SKM-1 treated with dmso at 0.1 percent for 144 hours (cell line): Measurements from ENCODE around the gene PACRG.

Experiments
- DNase-seq: peaks from one replicate; lab custom pipeline; 2025; ENCODE audit not compliant: unreplicated experiment; lab: John Stamatoyannopoulos, UW

Gene PACRG

GRCh38 chr6:163261361-163261760 lies 533.6 kb downstream of the PACRG start:
- DNase-seq = no peak

GRCh38 chr6:163262080-163262479 lies 534.3 kb downstream of the PACRG start:
- no peak for DNase-seq

- no peak for DNase-seq
These were observed 535.4 kb downstream of the PACRG start for GRCh38 chr6:163263196-163263595.

GRCh38 chr6:163263998-163264661 lies 536.4 kb downstream of the PACRG start:
- DNase-seq = no peak

GRCh38 chr6:163264662-163265035 lies 536.9 kb downstream of the PACRG start:
- DNase-seq = no peak

- no peak for DNase-seq
These were observed 553.9 kb downstream of the PACRG start for GRCh38 chr6:163281634-163282033.

GRCh38 chr6:163282672-163283071 lies 554.9 kb downstream of the PACRG start:
- no peak for DNase-seq

- no peak for DNase-seq
These were observed 556.4 kb downstream of the PACRG start for GRCh38 chr6:163284151-163284550.

GRCh38 chr6:163285691-163286090 lies 557.9 kb downstream of the PACRG start:
- DNase-seq = no peak

GRCh38 chr6:163287626-163288025 lies 559.9 kb downstream of the PACRG start:
- DNase-seq = no peak

GRCh38 chr6:163288066-163288465 lies 560.3 kb downstream of the PACRG start:
- no peak for DNase-seq

GRCh38 chr6:163288915-163289314 lies 561.1 kb downstream of the PACRG start:
- DNase-seq = no peak

GRCh38 chr6:163289447-163289846 lies 561.7 kb downstream of the PACRG start:
- no peak for DNase-seq

- DNase-seq = no peak
These were observed 562.9 kb downstream of the PACRG start for GRCh38 chr6:163290545-163291274.

- DNase-seq = no peak
These were observed 563.8 kb downstream of the PACRG start for GRCh38 chr6:163291622-163292021.

GRCh38 chr6:163293286-163293685 lies 565.5 kb downstream of the PACRG start:
- no peak for DNase-seq

- no peak for DNase-seq
These were observed 567.0 kb downstream of the PACRG start for GRCh38 chr6:163294734-163295133.

- DNase-seq = no peak
These were observed 569.2 kb downstream of the PACRG start for GRCh38 chr6:163296835-163297519.

- DNase-seq = no peak
These were observed 570.5 kb downstream of the PACRG start for GRCh38 chr6:163298079-163298830.

GRCh38 chr6:163300838-163301237 lies 573.1 kb downstream of the PACRG start:
- DNase-seq = no peak
